GM19455 (cell line): Measurements from ENCODE around the gene ITGB8.

Experiments
- ATAC-seq: cut with Tn5 transposase; IDR thresholded peaks from one replicate; pipeline ENCODE4 v1.9.1; 2021; ENCODE audit not compliant: unreplicated experiment

Gene ITGB8

DNA sequence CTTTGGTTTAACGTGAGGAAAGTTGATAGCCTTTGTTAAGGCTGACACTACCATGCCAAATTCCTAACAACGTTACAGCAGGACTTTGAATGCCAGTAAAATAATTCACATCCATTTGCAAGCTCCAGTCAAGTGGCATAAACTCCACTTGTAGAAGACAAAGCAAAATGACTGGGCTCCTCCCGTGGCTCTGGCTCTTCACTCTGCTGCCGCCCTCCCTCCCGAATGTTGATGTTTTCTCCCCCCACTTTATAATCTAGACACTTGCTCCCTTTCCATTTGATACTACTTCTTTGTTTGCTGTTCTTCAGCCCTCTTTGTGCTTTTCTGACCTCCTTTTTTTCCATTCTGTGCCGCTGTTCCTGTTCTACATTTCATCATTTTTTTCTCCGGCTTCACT is 22.8 kb upstream of the ITGB8 start:
- ATAC-seq = no peak

DNA sequence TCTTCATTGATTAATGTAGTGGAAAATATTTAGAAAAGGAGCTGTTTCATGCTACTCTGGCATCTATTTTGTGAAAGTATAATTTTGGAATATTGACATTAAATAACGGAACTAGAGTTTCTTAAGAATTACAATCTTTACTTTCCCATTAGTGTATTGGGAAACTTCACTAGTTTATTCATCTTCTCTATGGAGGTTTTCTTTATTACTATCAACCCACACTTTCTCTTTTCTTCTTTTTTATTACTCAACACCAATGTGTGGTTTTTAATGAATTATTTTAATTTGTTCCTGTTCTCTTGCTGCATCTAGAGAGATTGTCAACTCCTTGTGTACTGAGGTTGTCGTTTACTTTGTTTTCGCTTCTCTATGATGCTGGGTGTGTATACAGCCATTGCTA is 20.4 kb upstream of the ITGB8 start:
- ATAC-seq = no peak

DNA sequence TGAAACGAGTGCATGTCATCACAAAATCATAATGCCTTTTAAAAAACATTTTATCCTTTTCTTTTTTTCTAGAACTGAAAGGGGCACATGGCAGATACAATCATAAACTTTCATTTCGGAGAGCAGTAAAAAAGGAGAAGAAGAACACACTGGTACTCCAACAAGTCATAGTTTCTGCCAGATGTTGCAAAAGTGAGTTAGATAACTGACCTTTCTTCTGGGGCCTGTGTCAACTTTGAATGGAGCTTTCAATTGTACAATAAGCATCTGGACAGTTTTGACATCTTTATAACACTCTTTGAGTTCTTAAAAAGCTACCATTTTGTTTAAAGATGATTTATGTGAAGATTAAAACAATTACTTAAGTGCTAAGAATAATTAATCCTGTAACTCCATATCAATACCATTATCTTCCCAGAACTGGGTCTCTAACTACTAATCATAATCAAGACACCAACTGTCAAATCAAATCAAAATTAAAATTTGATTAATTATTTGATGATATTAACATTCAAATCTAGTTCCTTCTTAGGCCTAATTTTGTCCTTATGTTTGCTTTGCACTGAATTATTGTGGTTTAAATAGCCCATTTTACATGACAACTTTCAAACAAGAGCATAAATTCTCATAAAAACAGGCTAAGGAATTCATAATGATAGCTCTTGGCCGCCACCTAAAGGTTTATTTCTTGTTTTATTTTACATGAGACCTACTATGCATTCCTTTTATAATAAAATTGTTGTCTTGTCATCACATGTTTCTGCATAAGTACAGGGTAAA is 19.5 kb upstream of the ITGB8 start:
- peak; percentile 56 for ATAC-seq

DNA sequence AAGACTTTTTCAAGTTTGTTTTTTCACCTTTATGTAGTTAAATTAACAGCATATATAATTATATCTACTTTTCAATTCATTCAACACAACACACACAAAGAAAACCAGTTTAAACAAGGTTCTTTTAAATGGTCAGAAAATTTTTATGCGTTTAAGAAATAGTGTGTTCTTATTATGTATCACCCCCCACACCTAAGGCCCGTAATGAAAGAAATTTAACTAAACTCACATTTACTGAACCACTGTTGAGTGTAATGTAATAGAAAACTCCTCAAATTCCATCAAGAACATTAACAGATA is 19.0 kb upstream of the ITGB8 start:
- no peak for ATAC-seq

DNA sequence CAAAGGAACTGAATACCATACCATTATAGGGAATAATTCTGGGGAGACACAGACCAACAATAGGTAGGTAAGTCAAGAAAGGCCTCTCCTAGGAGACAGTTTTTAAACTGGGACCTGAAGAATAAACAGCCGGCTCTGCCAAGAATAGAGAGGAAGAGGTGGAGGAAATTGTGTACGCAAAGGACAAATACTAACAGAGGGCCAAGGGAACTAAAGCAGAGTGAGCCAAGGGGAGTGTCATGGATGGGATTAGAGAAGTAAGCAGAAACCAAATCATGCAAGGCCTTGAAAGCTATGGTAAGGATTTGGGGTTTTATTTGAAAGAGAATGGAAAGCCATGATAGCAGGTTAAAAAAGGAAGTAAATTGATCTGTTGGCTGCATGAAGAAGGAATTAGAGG is 18.1 kb upstream of the ITGB8 start:
- ATAC-seq = no peak

DNA sequence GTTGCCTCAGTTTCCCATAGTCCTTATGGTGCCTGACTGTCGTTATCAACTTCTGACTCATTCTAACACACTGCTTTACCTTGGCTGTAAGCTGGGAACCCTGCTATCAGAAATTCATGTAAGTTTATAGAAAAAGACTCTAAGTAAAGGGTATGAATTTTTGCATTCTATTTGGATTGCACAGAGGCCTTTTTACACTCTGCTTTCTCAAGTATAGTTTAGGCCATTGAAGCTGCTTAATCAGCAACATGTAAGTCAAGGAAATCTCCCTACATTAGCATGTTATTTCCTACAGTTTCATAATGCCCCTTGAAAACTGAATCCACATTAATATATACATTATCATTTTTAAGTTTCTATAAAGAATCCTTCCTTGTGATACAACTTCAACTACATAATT is 17.1 kb upstream of the ITGB8 start:
- ATAC-seq = no peak

DNA sequence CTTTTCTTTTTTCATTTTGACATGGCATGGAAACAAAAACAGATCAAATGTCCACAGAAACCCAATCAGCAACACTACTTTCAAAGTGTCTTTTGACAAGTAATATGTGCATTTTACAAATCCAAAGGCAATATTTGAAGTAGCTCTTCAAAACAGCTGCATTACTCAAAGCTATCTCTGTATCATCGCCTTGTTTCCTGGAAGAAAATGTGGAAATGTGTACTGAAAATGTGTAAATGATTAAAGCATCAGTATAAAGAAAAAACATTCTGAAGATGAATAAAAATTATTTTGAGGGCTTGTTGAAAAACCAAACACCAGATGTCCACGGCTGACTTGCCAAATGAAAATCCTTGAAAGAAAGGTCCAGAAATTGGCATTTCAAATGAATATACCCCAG is 16.5 kb upstream of the ITGB8 start:
- ATAC-seq = no peak

DNA sequence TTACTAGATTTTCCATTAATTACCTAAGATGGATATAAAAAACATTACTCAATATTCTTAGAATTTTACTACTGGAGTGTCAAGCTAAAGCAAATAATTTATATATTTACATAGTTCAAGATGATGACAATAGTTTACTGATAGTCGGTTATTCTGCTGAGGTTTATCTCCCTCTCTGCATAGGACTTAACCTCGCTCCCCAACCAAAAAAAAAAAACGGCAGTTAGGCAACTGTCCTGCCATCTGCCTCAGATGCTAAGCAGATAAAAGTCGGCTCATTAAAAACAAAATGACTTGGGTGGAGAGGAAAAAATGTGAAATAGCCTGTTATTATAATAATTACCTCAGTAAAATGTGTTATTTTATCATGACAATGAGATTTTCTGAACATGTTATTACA is 14.0 kb upstream of the ITGB8 start:
- ATAC-seq = no peak

DNA sequence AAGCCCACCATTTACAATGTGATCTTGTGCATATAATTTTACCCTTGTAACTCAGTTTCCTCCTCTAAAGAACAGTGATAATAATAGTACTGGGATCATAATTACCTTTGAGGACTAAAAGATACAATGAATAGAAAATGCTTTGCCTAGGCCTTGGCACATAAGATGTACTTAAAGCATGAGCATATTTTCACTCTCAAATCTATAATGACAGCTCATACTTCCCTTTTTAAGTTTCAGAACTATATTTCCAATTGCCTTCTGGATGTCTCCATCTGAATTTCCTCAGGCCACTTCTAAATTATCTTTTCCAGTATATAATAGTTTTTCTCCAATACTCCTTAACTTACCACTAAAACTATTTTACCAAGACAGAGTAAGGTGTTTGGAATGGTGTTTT is 13.3 kb upstream of the ITGB8 start:
- ATAC-seq = no peak

DNA sequence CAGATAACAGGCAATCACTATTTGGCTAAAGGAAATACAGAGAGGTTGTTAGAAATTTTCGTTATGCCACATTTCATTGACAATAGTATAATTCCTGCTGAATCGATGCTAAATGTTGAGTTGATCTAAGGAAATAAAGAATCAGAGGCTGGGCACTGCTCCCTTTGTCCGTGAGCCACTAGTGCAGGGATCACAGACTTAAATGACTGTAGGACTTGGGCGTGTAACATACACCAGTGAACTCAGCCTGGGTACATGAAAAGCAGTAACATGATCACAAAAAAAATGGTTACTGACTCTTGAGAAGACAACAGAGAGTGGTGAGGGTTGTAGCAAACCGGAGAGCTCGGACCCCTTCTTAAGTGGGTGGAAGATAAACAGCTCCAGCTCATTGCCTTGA is 11.8 kb upstream of the ITGB8 start:
- ATAC-seq = no peak

DNA sequence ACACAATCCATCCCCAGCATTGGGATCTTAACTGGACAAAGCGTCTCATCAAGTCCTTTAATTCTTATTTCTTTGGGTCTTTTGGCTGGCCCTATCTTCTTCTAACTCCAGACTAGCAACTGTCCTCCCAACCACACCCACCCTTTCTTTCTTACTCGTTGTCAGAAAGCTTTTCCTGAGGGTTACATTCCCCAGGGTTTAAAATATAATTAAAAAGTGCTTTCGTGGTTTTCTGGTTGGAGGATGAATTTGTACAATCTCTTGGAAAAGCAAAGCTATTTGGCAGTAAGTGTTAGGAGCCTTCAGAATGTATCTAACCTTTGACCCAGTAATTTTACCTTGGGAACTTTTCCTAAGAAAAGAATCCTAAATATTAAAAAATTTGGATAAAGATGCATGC is 10.4 kb upstream of the ITGB8 start:
- no peak for ATAC-seq

DNA sequence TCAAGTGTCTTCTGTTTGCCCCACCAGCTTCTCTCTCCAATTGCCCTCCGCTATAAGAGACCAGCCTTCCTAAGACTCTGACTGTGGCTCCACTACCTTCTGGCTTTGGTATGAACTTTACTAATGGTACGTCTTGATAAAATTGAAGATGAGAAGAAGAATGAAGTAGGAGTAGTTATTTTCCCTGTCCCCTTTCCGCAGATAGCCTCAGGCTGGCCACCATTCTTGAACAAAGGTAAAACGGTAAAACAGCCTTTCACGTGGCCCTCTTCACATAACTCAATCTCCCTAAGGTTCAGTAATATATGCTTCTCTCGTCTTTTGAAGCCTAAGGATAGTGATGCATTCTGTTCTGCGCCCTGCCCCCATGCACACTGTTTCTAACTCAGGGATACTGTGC is 9.9 kb upstream of the ITGB8 start:
- no peak for ATAC-seq

DNA sequence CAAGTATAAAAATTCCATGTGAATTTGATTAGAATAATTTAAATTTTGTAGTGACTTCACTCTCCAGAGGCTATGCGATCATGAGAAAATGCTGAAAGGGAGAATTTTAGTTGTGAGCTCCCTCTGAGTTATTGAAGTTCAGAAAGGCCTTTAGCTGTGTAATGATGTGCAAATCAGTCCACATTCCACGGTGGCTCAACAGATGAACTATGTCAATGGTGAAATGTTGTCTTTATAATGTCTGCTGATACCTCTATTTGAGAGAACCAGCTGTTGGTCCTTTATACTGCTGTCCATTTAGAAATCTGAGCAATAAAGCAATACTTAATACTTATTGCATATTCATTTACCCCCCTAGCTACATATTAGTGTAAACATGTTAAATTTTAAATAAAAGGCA is 7.1 kb upstream of the ITGB8 start:
- no peak for ATAC-seq

DNA sequence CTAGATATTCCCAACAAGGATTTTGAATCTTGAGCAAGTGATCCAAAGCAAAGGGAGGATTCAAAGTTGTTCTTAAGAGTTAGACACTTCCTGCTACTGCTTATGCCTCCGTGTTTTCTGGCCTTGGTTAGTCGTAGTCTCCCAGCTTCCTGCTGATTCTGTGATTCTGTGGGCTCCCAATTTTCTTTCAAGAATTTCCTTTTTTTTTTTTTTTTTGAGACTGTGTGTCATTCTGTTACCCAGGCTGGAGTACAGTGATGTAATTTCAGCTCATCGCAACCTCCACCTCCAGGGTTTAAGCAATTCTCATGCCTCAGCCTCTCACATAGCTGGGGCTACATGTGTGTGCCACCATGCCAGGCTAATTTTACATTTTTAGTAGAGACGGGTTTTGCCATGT is 4.4 kb upstream of the ITGB8 start:
- no peak for ATAC-seq

DNA sequence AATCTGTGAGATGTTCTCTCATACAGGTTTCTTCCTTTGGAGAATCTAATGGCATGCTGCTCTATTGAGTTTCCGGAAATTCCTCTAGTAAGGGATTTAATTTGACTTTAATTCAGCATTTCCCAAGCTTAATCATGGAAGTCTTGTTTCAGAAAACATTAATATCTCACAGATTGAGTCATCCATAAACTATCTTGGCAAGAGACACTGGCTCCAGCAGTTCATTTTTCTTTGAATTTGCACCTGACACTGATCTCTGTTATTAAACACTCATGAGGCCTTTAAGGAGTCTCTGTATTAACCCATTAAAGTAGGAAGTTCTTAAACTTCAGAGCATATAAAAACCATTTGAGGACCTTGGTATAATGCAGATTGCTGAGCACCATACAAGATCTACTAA is 3.6 kb upstream of the ITGB8 start:
- no peak for ATAC-seq

DNA sequence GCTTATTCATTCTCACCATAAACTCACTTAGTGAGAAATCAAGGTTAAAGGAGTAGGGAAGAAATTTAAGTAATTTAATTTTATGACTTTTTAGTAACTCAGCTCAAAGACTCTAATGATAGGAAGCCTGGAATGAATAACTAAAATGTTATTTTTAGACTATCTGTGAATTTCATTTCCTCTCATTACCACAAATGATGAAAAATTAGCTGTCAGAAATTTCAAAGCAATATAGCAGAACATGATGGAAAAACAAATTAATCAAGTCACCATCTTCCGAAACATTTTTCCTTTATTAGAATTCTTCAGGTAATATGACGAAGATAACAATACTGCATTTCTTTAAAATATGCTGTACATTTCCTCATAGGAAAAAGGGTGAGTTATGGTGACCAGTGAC is 2.7 kb upstream of the ITGB8 start:
- ATAC-seq = no peak

DNA sequence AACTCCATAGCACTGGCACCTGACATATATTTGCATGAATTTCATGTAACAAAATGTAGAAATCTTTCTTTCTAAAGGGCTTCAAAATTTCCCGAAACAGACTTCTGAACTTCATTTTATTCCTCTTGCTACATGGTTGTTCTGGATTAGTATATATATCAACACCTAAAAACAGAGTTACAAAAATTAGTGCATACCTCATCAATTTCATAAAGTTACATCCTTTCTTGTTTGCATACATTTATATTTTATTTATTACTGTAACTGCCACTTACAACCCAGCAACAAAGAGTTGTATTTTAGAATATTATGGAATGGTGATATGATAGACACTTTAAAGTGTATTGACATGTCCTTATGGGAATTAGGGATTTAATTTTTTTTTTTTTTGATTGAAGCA is 2.0 kb upstream of the ITGB8 start:
- no peak for ATAC-seq

DNA sequence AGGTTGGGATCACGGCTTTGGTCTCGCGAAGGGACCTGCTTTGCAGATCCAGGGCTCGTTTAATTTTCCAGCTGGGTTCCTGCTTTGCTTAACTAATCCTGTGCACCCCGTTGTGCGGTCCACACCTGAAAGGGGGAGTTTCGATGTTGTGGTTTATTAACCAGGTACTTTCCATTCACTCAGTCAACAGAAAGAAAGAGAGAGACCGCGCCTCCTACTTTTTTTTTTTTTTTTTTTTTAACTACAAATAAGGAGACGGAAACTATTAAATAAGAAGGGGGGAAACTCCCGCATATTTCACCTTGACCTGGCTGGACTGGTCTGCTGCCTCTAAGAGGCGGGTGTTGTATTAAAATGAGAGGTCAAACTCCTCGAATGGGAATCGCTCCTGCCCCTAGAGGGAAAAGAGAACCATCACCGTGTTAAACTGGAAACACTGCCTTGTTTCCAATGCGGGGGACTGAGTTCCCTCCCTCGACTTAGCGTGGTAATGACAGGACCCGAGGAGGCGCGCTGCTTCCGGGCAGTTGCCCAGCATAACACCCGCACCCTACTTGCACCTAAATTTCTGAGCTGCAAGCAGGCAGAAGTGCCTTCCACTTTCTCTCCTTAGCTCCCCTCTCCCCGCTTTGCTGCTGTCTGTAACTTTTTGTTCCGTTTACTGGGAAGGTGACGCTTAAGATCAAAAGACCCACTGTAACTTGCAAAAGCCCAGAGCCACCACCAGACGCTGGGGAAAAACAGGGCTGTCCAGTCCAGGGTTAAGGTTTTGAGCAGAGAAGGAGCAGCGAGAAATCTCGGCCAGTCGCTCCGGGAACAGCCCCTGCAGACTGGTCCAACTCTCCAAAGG is 1.1 kb upstream of the ITGB8 start:
- ATAC-seq = peak; percentile 33

DNA sequence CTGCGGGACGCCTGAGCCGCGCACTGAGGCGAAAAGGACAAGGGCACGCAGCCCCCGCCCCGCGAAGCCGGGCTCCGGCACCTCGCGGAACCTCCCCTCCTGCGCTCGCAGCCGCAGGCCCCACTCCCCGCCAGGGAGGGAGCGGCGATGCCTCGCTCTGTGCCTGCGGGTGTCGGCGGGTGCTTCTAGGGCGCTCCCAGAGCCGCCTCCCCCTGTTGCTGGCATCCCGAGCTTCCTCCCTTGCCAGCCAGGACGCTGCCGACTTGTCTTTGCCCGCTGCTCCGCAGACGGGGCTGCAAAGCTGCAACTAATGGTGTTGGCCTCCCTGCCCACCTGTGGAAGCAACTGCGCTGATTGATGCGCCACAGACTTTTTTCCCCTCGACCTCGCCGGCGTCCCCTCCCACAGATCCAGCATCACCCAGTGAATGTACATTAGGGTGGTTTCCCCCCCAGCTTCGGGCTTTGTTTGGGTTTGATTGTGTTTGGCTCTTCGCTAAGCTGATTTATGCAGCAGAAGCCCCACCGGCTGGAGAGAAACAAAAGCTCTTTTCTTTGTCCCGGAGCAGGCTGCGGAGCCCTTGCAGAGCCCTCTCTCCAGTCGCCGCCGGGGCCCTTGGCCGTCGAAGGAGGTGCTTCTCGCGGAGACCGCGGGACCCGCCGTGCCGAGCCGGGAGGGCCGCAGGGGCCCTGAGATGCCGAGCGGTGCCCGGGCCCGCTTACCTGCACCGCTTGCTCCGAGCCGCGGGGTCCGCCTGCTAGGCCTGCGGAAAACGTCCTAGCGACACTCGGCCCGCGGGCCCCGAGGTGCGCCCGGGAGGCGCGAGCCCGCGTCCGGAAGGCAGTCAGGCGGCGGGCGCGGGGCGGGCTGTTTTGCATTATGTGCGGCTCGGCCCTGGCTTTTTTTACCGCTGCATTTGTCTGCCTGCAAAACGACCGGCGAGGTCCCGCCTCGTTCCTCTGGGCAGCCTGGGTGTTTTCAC is 519 bp downstream of the ITGB8 start:
- peak; percentile 31 for ATAC-seq

DNA sequence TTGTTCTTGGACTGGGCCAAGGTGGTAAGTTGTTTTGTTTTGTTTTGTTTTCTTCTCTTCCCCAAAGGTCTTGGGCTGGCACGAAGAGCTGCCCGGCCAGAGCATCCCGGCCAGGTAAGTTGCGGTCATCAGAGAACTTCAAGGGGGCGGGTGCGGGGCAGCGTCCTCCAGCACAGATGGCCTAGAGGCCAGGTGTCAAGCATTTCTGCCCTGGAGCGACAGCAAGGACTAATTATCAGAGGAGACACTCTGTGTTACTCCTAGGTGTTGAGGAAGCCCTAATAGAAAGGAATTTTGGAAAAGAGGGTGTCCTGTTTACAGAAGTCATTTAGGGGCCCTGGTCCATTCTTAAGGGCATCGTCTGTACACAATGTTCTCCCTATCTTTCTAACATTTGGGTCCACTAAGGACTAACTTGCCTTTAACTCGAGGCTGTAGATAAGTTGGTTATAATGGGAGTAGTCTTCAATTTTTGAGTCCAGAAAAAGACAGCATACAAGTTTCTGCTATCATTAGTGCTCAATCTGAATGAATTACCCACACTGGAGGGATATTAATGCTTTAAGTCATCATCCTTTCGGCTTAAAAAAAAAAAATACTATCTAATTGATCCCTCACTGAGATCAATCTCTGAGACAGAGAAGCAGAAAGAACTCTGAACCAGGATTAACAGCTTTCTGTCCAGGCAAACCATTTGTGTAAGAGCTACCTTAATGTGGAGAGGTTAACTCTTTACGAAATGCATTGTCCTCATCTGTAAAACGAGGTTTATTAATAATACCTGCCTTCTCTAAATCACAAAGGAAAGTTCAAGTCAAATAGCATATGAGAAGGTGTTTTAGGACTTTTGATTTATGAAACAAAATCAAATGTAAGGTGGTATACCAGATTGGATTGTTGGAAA is 1.5 kb downstream of the ITGB8 start:
- ATAC-seq = no peak

DNA sequence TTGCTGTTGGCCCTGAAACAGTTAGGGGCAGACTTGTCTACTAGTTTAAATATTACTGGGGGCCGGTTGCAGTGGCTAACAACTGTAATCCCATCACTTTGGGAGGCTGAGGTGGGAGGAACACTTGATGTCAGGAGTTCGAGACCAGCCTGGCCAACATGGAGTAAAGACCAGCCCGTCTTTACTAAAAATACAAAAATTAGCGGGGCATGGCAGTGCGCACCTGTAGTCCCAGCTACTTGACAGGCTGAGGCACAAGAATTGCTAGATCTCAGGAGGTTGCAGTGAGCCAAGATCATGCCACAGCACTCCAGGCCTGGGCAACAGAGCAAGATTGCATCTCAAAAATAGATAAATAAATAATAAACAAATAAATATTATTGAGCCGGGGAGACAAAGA is 7.6 kb downstream of the ITGB8 start:
- no peak for ATAC-seq
